ENCODE data around the gene AKAP10. TPM values are rescaled to one million over a fixed set of nuclear protein-coding genes. Genes with fewer than 3 reads are reported as not detected.
A peak's percentile ranks its signal among the peaks of the same experiment; 100 is the strongest.

AKAP10 gene
- total RNA-seq, 2 donors from 2014 or later, result 14.4 to 16.5 TPM

DNA sequence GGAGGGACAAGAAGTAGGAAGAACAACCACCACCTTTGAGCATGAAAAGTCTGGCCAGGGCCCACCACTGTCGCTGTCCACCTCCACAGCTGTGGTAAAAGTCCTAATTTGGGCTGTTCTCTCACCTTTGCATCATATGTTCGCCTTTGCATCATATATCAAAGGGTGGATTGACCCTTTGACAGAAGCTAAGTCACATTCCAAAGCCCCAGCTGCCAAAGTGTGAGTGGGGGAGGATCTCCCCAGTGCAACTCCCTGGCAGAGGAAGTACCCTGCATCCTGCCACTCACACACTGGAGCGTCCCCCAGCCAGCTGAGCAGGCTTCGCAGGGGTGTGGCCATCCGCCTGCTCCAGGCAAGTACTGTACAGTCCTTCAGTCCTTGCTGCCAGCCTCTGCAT lies 18.9 kb upstream of the AKAP10 start:
- Histone ChIP-seq H3K36me3 (no peaks in the 10 kb centered on the region), H3K4me3 (no peak overlapping the region), H3K27me3 (no peaks in the 10 kb centered on the region), H3K27ac (no peak overlapping the region), H3K4me1 (peaks cover 0 to 5% of the 10 kb centered on the region in 2 donors), H3K9me3 (no peaks in the 10 kb centered on the region)
- TF ChIP-seq CTCF (IDR thresholded peaks at IDR 0.05), result no peak
- DNase-seq (ENCODE audit: low spot score), result no peak

DNA sequence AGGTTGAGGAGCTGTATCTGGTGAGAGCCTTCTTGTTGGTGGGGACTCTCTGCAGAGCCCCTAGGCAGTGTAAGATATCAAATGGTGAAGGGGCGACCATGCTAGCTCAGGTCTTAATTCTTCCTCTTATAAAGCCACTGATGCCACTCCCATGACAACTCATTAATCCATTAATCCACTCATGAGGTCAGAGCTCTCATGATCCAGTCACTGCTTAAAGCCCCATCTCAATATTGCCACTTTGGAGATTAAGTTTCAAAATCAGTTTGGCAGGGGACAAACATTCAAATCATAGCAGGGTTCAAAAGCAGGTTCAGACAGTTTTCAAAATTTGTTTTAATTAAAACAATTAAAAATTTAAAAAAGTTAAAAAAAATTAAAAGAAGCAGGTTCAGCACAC lies 18.5 kb upstream of the AKAP10 start:
- peaks cover 0 to 5% of the 10 kb centered on the region in 2 donors for H3K4me1 ChIP-seq
- no peak for TF ChIP-seq CTCF (IDR thresholded peaks at IDR 0.05)
- H3K4me3 ChIP-seq, result no peak overlapping the region
- no peak for DNase-seq (ENCODE audit: low spot score)
- no peaks in the 10 kb centered on the region for H3K36me3 ChIP-seq
- H3K27ac ChIP-seq, result no peak overlapping the region
- no peaks in the 10 kb centered on the region for H3K9me3 ChIP-seq
- H3K27me3 ChIP-seq, result no peaks in the 10 kb centered on the region

- peak; percentile 92 for DNase-seq (ENCODE audit: low spot score)
- Histone ChIP-seq H3K9me3 (no peaks in the 10 kb centered on the region), H3K36me3 (no peaks in the 10 kb centered on the region), H3K4me1 (peaks cover 0 to 5% of the 10 kb centered on the region in 2 donors), H3K27ac (no peak overlapping the region), H3K27me3 (no peaks in the 10 kb centered on the region), H3K4me3 (no peak overlapping the region)
- TF ChIP-seq CTCF (IDR thresholded peaks at IDR 0.05), result peak; percentile 67 to 81
These were observed 15.4 kb upstream of the AKAP10 start for GRCh38 chr17:19992803-19993713.

DNA sequence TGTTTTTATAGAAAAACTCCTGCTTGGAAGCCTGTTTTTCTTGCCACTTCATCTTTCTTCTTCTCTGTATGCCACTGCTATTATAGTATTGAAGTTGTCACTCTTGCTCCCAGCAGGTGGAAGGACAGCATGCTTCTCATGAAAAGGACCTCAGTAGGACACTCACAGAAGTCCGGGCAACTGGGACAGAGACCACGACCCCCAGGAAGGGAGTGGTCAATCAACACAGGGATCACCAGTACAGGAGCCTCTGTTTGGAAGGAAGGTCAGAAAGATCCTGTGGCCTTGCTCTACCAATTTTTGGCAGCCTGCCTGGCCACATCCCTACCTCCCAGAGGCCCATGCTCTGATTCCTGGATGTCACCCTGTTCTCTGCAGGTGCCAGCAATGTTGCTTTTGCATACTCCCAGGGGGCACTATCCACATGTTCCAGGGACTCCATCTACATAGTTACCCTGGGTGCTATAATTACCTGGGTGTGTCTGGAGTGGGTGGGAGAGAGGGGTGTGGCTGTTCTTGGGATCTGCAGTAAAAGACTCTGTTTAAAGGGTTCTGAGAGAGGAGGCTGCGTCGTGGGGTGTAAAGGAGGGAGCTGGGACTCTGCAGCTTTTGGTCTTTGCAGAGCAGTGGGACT lies 13.7 kb upstream of the AKAP10 start:
- Histone ChIP-seq H3K4me1 (peaks cover 0 to 5% of the 10 kb centered on the region in 2 donors), H3K27ac (no peak overlapping the region), H3K4me3 (no peak overlapping the region), H3K36me3 (no peaks in the 10 kb centered on the region), H3K27me3 (no peaks in the 10 kb centered on the region), H3K9me3 (no peaks in the 10 kb centered on the region)
- DNase-seq (ENCODE audit: low spot score), result peak; percentile 38
- TF ChIP-seq CTCF (IDR thresholded peaks at IDR 0.05), result no peak

- DNase-seq (ENCODE audit: low spot score), result peak; percentile 23
- Histone ChIP-seq H3K9me3 (no peaks in the 10 kb centered on the region), H3K36me3 (no peaks in the 10 kb centered on the region), H3K4me1 (peaks cover 0 to under 1% of the 10 kb centered on the region in 2 donors), H3K27ac (no peak overlapping the region), H3K27me3 (no peaks in the 10 kb centered on the region), H3K4me3 (no peak overlapping the region)
- no peak for TF ChIP-seq CTCF (IDR thresholded peaks at IDR 0.05)
These were observed 10.3 kb upstream of the AKAP10 start for GRCh38 chr17:19987897-19988296.

All from right atrium auricular region (tissue), 2 donors.